Right atrium auricular region (tissue), 2 donors: ENCODE results near the gene PPP6R3. TPM values are rescaled to one million over a fixed set of nuclear protein-coding genes. Genes with fewer than 3 reads are reported as not detected.
"Not testable (repeated sequence)": the region's sequence is repeated elsewhere in the genome, so short reads cannot be mapped to it uniquely, and the experiment has no call there.

Experiments
- DNase-seq: peaks from one replicate; pipeline ENCODE4 v3.0.0-alpha.2; 2019; ENCODE audit warnings: low spot score
- H3K27ac ChIP-seq, 2 donors: fragments of 200-600 bp; sonication (generic); 1 replicate in 1 of 2; 2 replicates in 1 of 2; pipeline ENCODE4 v1.5.1; 2016 to 2019
- H3K27me3 ChIP-seq, 2 donors: fragments of 200-600 bp; sonication (generic); one replicate each; pipeline versions ENCODE4 v1.5.1 to v1.6.0; 2017 to 2019
- H3K36me3 ChIP-seq: fragments of 200-600 bp; sonication (generic); one replicate; pipeline ENCODE4 v1.5.1; 2016
- H3K4me1 ChIP-seq, 2 donors: fragments of 200-600 bp; sonication (generic); one replicate each; pipeline versions ENCODE4 v1.5.1 to v1.6.0; 2017 to 2019
- H3K4me3 ChIP-seq, 2 donors: fragments of 200-600 bp; sonication (generic); 1 replicate in 1 of 2; 2 replicates in 1 of 2; pipeline ENCODE4 v1.5.1; 2017 to 2019; ENCODE audit warnings: mild to moderate bottlenecking in 1 of 2, moderate library complexity in 1 of 2
- H3K9me3 ChIP-seq, 2 donors: fragments of 200-600 bp; sonication (generic); one replicate each; pipeline ENCODE4 v1.5.1; 2019
- CTCF ChIP-seq, 2 donors: fragments of 200-600 bp; sonication (generic); IDR thresholded peaks; one replicate each; pipeline ENCODE4 v1.5.1; 2019; ENCODE audit warnings: antibody characterized with exemption in 2 of 2
- total RNA-seq, 2 donors: library from RNA; depleted of rRNA; stranded (reverse); fragments of >200 nt; gene quantifications; one replicate each; pipeline ENCODE4 v1.1.0, GENCODE V29; 2016

Gene PPP6R3
- total RNA-seq, 2 donors from 2014 or later = 81.1 to 95.2 TPM

- TF ChIP-seq CTCF (IDR thresholded peaks at IDR 0.05) = no peak
- Histone ChIP-seq H3K9me3 (no peaks in the 10 kb centered on the region), H3K27ac (no peak overlapping the region), H3K36me3 (peaks cover 94% of the 10 kb centered on the region), H3K4me3 (no peak overlapping the region), H3K4me1 (no peaks in the 10 kb centered on the region), H3K27me3 (no peaks in the 10 kb centered on the region)
- no peak for DNase-seq
Observed at GRCh38 chr11:68609761-68610160, 149.2 kb downstream of the PPP6R3 start.

- no peak for DNase-seq
- no peaks in the 10 kb centered on the region for H3K9me3 ChIP-seq
- H3K27ac ChIP-seq = no peak overlapping the region
- no peak overlapping the region for H3K4me3 ChIP-seq
- H3K27me3 ChIP-seq = no peaks in the 10 kb centered on the region
- H3K4me1 ChIP-seq = no peaks in the 10 kb centered on the region
- peaks cover 94% of the 10 kb centered on the region for H3K36me3 ChIP-seq
- peak in 1 of 2 donors; percentile 28 for TF ChIP-seq CTCF (IDR thresholded peaks at IDR 0.05)
Observed at GRCh38 chr11:68610452-68611116, 150.0 kb downstream of the PPP6R3 start.

GRCh38 chr11:68615657-68616056 lies 155.1 kb downstream of the PPP6R3 start:
- H3K27me3 ChIP-seq = no peaks in the 10 kb centered on the region
- H3K9me3 ChIP-seq = no peaks in the 10 kb centered on the region
- H3K4me3 ChIP-seq = no peak overlapping the region
- DNase-seq = no peak
- peaks cover 48% of the 10 kb centered on the region for H3K36me3 ChIP-seq
- H3K27ac ChIP-seq = no peak overlapping the region
- no peaks in the 10 kb centered on the region for H3K4me1 ChIP-seq
- TF ChIP-seq CTCF (IDR thresholded peaks at IDR 0.05) = no peak

GRCh38 chr11:68617925-68618809 lies 157.6 kb downstream of the PPP6R3 start:
- no peak overlapping the region for H3K27ac ChIP-seq
- no peaks in the 10 kb centered on the region for H3K4me1 ChIP-seq
- peaks cover 22% of the 10 kb centered on the region for H3K36me3 ChIP-seq
- H3K9me3 ChIP-seq = no peaks in the 10 kb centered on the region
- H3K27me3 ChIP-seq = no peaks in the 10 kb centered on the region
- DNase-seq = no peak
- H3K4me3 ChIP-seq = no peak overlapping the region
- TF ChIP-seq CTCF (IDR thresholded peaks at IDR 0.05) = no peak

- TF ChIP-seq CTCF (IDR thresholded peaks at IDR 0.05) = no peak
- Histone ChIP-seq H3K4me3 (no peak overlapping the region), H3K27me3 (no peaks in the 10 kb centered on the region), H3K36me3 (no peaks in the 10 kb centered on the region), H3K9me3 (no peaks in the 10 kb centered on the region), H3K27ac (no peak overlapping the region), H3K4me1 (no peaks in the 10 kb centered on the region)
- no peak for DNase-seq
Observed at GRCh38 chr11:68621826-68622225, 161.3 kb downstream of the PPP6R3 start.

GRCh38 chr11:68623706-68624105 lies 163.2 kb downstream of the PPP6R3 start:
- not testable (repeated sequence) for DNase-seq, H3K27me3 ChIP-seq, H3K36me3 ChIP-seq, H3K4me3 ChIP-seq, H3K9me3 ChIP-seq, H3K27ac ChIP-seq, H3K4me1 ChIP-seq

GRCh38 chr11:68625069-68625468 lies 164.5 kb downstream of the PPP6R3 start:
- H3K27ac ChIP-seq, H3K4me3 ChIP-seq: not testable (repeated sequence)

GRCh38 chr11:68626236-68626635 lies 165.7 kb downstream of the PPP6R3 start:
- H3K9me3 ChIP-seq, H3K27ac ChIP-seq, H3K4me3 ChIP-seq, H3K36me3 ChIP-seq, H3K4me1 ChIP-seq, DNase-seq, H3K27me3 ChIP-seq: not testable (repeated sequence)

More at GRCh38 chr11:68625069-68625468, 164.5 kb downstream of the PPP6R3 start:
- not testable (repeated sequence) for H3K4me1 ChIP-seq, H3K9me3 ChIP-seq, DNase-seq, H3K36me3 ChIP-seq, H3K27me3 ChIP-seq

- not testable (repeated sequence) for H3K4me3 ChIP-seq, H3K36me3 ChIP-seq, H3K4me1 ChIP-seq, H3K27ac ChIP-seq, H3K27me3 ChIP-seq, H3K9me3 ChIP-seq, DNase-seq
Observed at GRCh38 chr11:68628837-68629236, 168.3 kb downstream of the PPP6R3 start.
